NCI-H1417 (cell line): ENCODE data around the gene IFRD2.

ENCODE experiments used
- DNase-seq, 3 experiments: peaks; one replicate each; lab custom pipeline; 2025; lab: John Stamatoyannopoulos, UW

Gene IFRD2

GRCh38 chr3:50302095-50303012 lies 10.1 kb upstream of the IFRD2 start:
- no peak for DNase-seq

GRCh38 chr3:50300681-50301254 lies 8.5 kb upstream of the IFRD2 start:
- no peak for DNase-seq

GRCh38 chr3:50299929-50300680 lies 7.9 kb upstream of the IFRD2 start:
- DNase-seq, result no peak

GRCh38 chr3:50299638-50299928 lies 7.4 kb upstream of the IFRD2 start:
- no peak for DNase-seq

- DNase-seq, result peak; percentile 93 to 97 (median 93)
Measured at GRCh38 chr3:50298836-50299637, 6.8 kb upstream of the IFRD2 start, which contains the start of the genes HYAL3 and NAA80. Gene HYAL3, minus strand, starts transcription at chr3:50299405. Its CDS starts 3,803 bp downstream, at chr3:50295602. Gene NAA80, minus strand, starts transcription at chr3:50299405. Its CDS starts 1,942 bp downstream, at chr3:50297463.

- no peak for DNase-seq
Measured at GRCh38 chr3:50297896-50298725, 5.9 kb upstream of the IFRD2 start.

- no peak for DNase-seq
Measured at GRCh38 chr3:50297384-50297775, 5.2 kb upstream of the IFRD2 start.

- no peak for DNase-seq
Measured at GRCh38 chr3:50296721-50297383, 4.6 kb upstream of the IFRD2 start.

- no peak for DNase-seq
Measured at GRCh38 chr3:50295553-50296431, 3.6 kb upstream of the IFRD2 start.

GRCh38 chr3:50294492-50295403 lies 2.5 kb upstream of the IFRD2 start:
- DNase-seq, result no peak

GRCh38 chr3:50294089-50294488 lies 1.9 kb upstream of the IFRD2 start:
- DNase-seq, result no peak

- no peak for DNase-seq
Measured at GRCh38 chr3:50293079-50293801, 1.0 kb upstream of the IFRD2 start.

- no peak for DNase-seq
Measured at GRCh38 chr3:50290161-50290641, 2.0 kb downstream of the IFRD2 start.

- DNase-seq, result no peak
Measured at GRCh38 chr3:50289130-50289529, 3.1 kb downstream of the IFRD2 start.

GRCh38 chr3:50288387-50289007 lies 3.7 kb downstream of the IFRD2 start:
- no peak for DNase-seq

GRCh38 chr3:50287262-50287661 lies 5.0 kb downstream of the IFRD2 start:
- DNase-seq, result no peak
